K562 (cell line): ENCODE measurements around the gene RPL29.

Source experiments
- EP300 ChIP-seq: IDR thresholded peaks from 2 replicates; pipeline ENCODE4 v1.6.1; 2012; ENCODE audit warnings: low read length, improper control_type of control experiment
- ZNF121 ChIP-seq: sonication (generic); formaldehyde crosslinking; conservative IDR thresholded peaks from 2 replicates; pipeline ENCODE4 v1.8.0; 2022; ENCODE audit warnings: missing genetic modification reagents
- ZNF830 ChIP-seq: fragments of 250-450 bp; sonication (Bioruptor Pico); IDR thresholded peaks from 2 replicates; pipeline ENCODE4 v1.5.0; 2021; ENCODE audit warnings: mild to moderate bottlenecking

- TF ChIP-seq ZNF830 (CRISPR knock-in tag) (no peak), ZNF121 (CRISPR knock-in tag) (no peak), EP300 (no peak)
These were observed 1.5 kb upstream of the RPL29 start for GRCh38 chr3:51997172-51997571.
